Right kidney (tissue), 1 donor: ENCODE results near the gene ROR1.
"Not testable (repeated sequence)": the region's sequence is repeated elsewhere in the genome, so short reads cannot be mapped to it uniquely, and the experiment has no call there.

Source experiments
- DNase-seq: peaks from one replicate; pipeline ENCODE4 v3.0.0-alpha.2; 2016

ROR1 gene

GRCh38 chr1:64186138-64186897 lies 412.5 kb downstream of the ROR1 start:
- no peak for DNase-seq

- DNase-seq, result no peak
Observed at GRCh38 chr1:64186898-64187280, 413.1 kb downstream of the ROR1 start.

- DNase-seq, result no peak
Observed at GRCh38 chr1:64187646-64188045, 413.8 kb downstream of the ROR1 start.

GRCh38 chr1:64192290-64192689 lies 418.5 kb downstream of the ROR1 start:
- DNase-seq, result no peak

GRCh38 chr1:64194168-64195080 lies 420.6 kb downstream of the ROR1 start:
- no peak for DNase-seq

GRCh38 chr1:64195081-64195395 lies 421.2 kb downstream of the ROR1 start:
- no peak for DNase-seq

- DNase-seq, result no peak
Observed at GRCh38 chr1:64196074-64196870, 422.5 kb downstream of the ROR1 start.

- no peak for DNase-seq
Observed at GRCh38 chr1:64197076-64197475, 423.3 kb downstream of the ROR1 start.

- DNase-seq, result no peak
Observed at GRCh38 chr1:64199154-64199553, 425.3 kb downstream of the ROR1 start.

GRCh38 chr1:64200064-64200463 lies 426.2 kb downstream of the ROR1 start:
- no peak for DNase-seq

GRCh38 chr1:64203420-64203819 lies 429.6 kb downstream of the ROR1 start, which contains the start of gene UBE2U:
TSS of gene UBE2U (plus strand) at chr1:64203623. CDS start at chr1:64204051, 428 bp downstream.
- no peak for DNase-seq

- DNase-seq, result no peak
Observed at GRCh38 chr1:64209221-64209620, 435.4 kb downstream of the ROR1 start.

GRCh38 chr1:64212031-64212430 lies 438.2 kb downstream of the ROR1 start:
- DNase-seq, result no peak

- no peak for DNase-seq
Observed at GRCh38 chr1:64215576-64215975, 441.8 kb downstream of the ROR1 start.

- DNase-seq, result no peak
Observed at GRCh38 chr1:64220241-64220640, 446.4 kb downstream of the ROR1 start.

GRCh38 chr1:64223329-64224151 lies 449.7 kb downstream of the ROR1 start:
- DNase-seq, result no peak

- not testable (repeated sequence) for DNase-seq
Observed at GRCh38 chr1:64224236-64224635, 450.4 kb downstream of the ROR1 start.

- DNase-seq, result no peak
Observed at GRCh38 chr1:64228167-64228957, 454.5 kb downstream of the ROR1 start.

- no peak for DNase-seq
Observed at GRCh38 chr1:64229307-64229706, 455.5 kb downstream of the ROR1 start.
